Uterus (tissue), 4 donors: ENCODE data around the gene AHNAK. TPM values are rescaled to one million over a fixed set of nuclear protein-coding genes. Genes with fewer than 3 reads are reported as not detected.
A peak's percentile ranks its signal among the peaks of the same experiment; 100 is the strongest.

Source experiments
- DNase-seq, 2 donors: peaks; one replicate each; pipeline ENCODE4 v3.0.0-alpha.2; 2019 to 2020
- H3K27ac ChIP-seq, 2 donors: fragments of 200-600 bp; sonication (generic); 1 replicate in 1 of 2; 2 replicates in 1 of 2; pipeline ENCODE4 v1.5.1; 2016 to 2018
- H3K27me3 ChIP-seq, 2 donors: fragments of 200-600 bp; sonication (generic); one replicate each; pipeline ENCODE4 v1.5.1; 2018 to 2019; ENCODE audit warnings: control low read depth in 1 of 2
- H3K36me3 ChIP-seq, 2 donors: fragments of 200-600 bp; sonication (generic); one replicate each; pipeline ENCODE4 v1.5.1; 2019; ENCODE audit warnings: control low read depth in 1 of 2
- H3K4me1 ChIP-seq, 2 donors: fragments of 200-600 bp; sonication (generic); one replicate each; pipeline ENCODE4 v1.5.1; 2018 to 2019; ENCODE audit warnings: control low read depth in 1 of 2
- H3K4me3 ChIP-seq, 2 donors: fragments of 200-600 bp; sonication (generic); 1 replicate in 1 of 2; 2 replicates in 1 of 2; pipeline ENCODE4 v1.5.1; 2018 to 2019; ENCODE audit warnings: mild to moderate bottlenecking in 1 of 2
- H3K9me3 ChIP-seq, 2 donors: fragments of 200-600 bp; sonication (generic); one replicate each; pipeline ENCODE4 v1.5.1; 2019; ENCODE audit warnings: control low read depth in 1 of 2
- POLR2A ChIP-seq, 2 donors: fragments of 450-650 bp; IDR thresholded peaks; one replicate each; pipeline ENCODE4 v1.6.1; 2016; ENCODE audit warnings: antibody characterized with exemption in 2 of 2, mild to moderate bottlenecking in 1 of 2, moderate library complexity in 1 of 2
- intact Hi-C: fragments of 100-400 bp; cut with DNase I; formaldehyde crosslinking; loops from one replicate; pipeline ENCODE4 v1.15.1; 2023; ENCODE audit warnings: low total_unique reads
- total RNA-seq, 4 donors: library from RNA; depleted of rRNA in 3 of 4; stranded (reverse); fragments of >200 nt in 3 of 4; gene quantifications; one replicate each; pipeline versions ENCODE4 v1.1.0 to v1.2.4, GENCODE V29; 2014 to 2023
- TF ChIP-seq, protein P1 (sequence below), 4 experiments: fragments of 200-600 bp in 2 of 4; fragments of 450-650 bp in 2 of 4; sonication (generic) in 2 of 4; IDR thresholded peaks; one replicate each; pipeline ENCODE4 v1.5.1; 2016 to 2019; ENCODE audit warnings: antibody characterized with exemption in 4 of 4, mild to moderate bottlenecking in 2 of 4, moderate library complexity in 1 of 4
- donor health status: DM: yes; HTN: yes; CAD: no.

AHNAK gene
- total RNA-seq, 4 donors from 2014 or later: 452 to 1,353 (median 779) TPM

DNA sequence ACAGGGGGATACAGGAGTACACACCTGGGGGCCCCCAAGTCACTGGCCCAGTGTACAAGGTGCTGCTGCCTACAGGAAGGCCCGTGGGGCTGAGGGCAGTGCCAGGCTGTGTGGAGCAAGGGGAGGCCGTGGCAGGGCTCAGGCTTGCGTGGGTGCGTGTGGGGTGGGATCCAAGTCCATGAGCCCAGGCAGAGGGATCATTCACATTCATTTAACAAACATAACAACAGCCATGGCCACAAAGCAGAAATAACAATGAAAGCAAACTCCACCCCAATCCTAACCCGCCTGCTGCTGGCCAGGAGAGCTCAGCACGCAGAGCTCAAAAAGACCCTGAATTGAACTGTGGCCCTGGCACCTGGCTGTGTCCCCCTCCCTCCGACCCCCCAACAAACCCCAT lies 144.8 kb downstream of the AHNAK start:
- Histone ChIP-seq H3K27ac (peak overlapping the region; percentile 81 to 84), H3K27me3 (no peaks in the 10 kb centered on the region), H3K4me1 (peaks cover 34 to 49% of the 10 kb centered on the region in 2 donors), H3K4me3 (no peak overlapping the region), H3K9me3 (no peaks in the 10 kb centered on the region), H3K36me3 (no peaks in the 10 kb centered on the region)
- TF ChIP-seq POLR2A (IDR thresholded peaks at IDR 0.05): no peak
- TF ChIP-seq, protein P1, sequence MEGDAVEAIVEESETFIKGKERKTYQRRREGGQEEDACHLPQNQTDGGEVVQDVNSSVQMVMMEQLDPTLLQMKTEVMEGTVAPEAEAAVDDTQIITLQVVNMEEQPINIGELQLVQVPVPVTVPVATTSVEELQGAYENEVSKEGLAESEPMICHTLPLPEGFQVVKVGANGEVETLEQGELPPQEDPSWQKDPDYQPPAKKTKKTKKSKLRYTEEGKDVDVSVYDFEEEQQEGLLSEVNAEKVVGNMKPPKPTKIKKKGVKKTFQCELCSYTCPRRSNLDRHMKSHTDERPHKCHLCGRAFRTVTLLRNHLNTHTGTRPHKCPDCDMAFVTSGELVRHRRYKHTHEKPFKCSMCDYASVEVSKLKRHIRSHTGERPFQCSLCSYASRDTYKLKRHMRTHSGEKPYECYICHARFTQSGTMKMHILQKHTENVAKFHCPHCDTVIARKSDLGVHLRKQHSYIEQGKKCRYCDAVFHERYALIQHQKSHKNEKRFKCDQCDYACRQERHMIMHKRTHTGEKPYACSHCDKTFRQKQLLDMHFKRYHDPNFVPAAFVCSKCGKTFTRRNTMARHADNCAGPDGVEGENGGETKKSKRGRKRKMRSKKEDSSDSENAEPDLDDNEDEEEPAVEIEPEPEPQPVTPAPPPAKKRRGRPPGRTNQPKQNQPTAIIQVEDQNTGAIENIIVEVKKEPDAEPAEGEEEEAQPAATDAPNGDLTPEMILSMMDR (IDR thresholded peaks at IDR 0.05): no peak
- peak in 1 of 2 donors; percentile 50 for DNase-seq
- intact Hi-C loops: no loop called here

DNA sequence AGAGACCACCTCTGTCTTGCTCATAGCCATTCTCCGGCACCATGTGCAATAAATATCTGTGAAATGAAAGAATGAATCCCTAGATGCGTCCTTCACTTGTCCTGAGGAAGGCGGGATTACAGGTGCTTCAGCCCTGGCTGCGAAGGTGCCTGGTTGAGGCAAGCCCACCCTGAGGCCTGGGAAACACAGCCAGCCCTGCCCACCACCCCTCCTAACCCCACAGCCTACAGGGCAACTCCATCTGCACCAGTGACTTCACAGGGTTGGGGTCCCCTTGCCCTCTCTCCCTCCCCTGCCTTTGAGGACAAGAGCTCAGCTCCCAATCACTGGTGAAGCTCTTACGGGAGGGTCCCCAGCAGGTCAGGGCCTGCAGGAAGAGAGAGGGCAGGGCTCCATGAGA lies 145.2 kb downstream of the AHNAK start:
- Histone ChIP-seq H3K4me1 (peaks cover 34 to 51% of the 10 kb centered on the region in 2 donors), H3K4me3 (no peak overlapping the region)

DNA sequence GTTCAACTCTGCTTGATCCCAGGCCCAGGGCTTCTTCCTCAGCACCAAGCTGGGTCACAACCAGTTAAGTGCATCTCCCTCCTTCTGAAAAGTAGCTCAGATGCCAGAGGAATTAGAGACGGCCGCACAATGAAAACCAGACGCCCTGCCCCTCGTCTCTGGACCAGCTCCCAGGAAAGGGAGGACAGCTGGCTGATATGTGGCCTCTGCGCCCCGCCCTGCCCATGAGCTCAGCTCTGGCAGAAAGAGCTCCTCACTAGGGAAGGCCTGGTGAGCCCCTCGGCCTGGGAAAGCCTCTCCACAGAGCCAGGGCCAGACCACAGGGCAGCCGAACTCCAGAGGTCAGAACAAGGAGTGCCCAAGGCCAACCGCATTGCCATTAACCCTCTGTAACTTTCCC lies 145.8 kb downstream of the AHNAK start:
- H3K4me1 ChIP-seq: peaks cover 34 to 56% of the 10 kb centered on the region in 2 donors
- no peak overlapping the region for H3K4me3 ChIP-seq
- no peaks in the 10 kb centered on the region for H3K9me3 ChIP-seq
- peak overlapping the region; percentile 81 to 84 for H3K27ac ChIP-seq
- DNase-seq: peak; percentile 93 to 94
- no peaks in the 10 kb centered on the region for H3K36me3 ChIP-seq
- TF ChIP-seq, protein P1 (IDR thresholded peaks at IDR 0.05): no peak
- peak in 1 of 2 donors; percentile 24 for TF ChIP-seq POLR2A (IDR thresholded peaks at IDR 0.05)
- intact Hi-C loops: no loop called here
- H3K27me3 ChIP-seq: no peaks in the 10 kb centered on the region

More for the DNA sequence above, 145.2 kb downstream of the AHNAK start:
- intact Hi-C loops: no loop called here
- no peaks in the 10 kb centered on the region for H3K27me3 ChIP-seq
- peak overlapping the region; percentile 81 to 84 for H3K27ac ChIP-seq
- H3K36me3 ChIP-seq: no peaks in the 10 kb centered on the region
- no peaks in the 10 kb centered on the region for H3K9me3 ChIP-seq
- no peak for DNase-seq
- TF ChIP-seq, protein P1 (IDR thresholded peaks at IDR 0.05): no peak

DNA sequence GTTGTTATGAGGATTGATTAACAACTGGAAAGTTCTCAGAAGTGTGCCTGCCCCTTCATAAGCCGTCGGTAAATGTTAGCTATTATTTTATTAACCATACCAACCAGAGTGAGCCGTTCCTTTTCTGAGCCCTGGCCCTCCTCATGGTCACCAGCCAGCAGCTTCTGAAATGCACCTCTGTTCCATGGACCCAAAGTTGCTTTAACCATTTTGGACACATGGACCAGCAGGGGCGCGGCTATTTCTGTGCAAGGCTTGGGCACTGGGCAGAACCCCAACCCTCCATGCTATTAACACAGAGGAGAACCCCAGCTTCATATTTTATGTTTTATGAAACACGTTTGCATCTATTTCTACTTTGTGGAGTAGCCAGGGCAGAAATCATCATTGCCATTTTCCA lies 146.3 kb downstream of the AHNAK start:
- no peak for TF ChIP-seq POLR2A (IDR thresholded peaks at IDR 0.05)
- TF ChIP-seq, protein P1 (IDR thresholded peaks at IDR 0.05): no peak
- intact Hi-C loops: no loop called here

DNA sequence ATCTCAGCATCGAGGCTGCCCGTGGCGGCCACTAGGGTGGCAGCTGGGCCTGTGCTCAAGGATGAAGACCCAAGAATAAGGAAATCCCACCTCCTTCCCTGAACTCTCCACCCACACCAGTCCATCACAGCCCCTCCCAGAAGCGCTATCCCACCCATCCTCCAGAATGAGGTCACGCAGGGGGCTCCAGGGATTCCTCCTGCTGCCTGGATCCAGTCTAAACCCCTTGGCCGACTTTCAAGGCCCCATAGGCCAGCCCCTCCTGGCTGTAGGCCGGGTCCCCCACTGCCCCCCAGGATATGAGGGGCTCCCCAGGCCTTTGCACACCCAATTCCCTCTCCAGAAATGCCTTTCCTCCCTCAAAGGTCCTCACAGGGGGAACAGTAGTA lies 146.7 kb downstream of the AHNAK start:
- Histone ChIP-seq H3K27ac (peak overlapping the region; percentile 81 to 84), H3K36me3 (no peaks in the 10 kb centered on the region), H3K4me3 (no peak overlapping the region), H3K27me3 (no peaks in the 10 kb centered on the region), H3K4me1 (peaks cover 34 to 56% of the 10 kb centered on the region in 2 donors), H3K9me3 (no peaks in the 10 kb centered on the region)
- intact Hi-C loops: no loop called here
- no peak for TF ChIP-seq POLR2A (IDR thresholded peaks at IDR 0.05)
- TF ChIP-seq, protein P1 (IDR thresholded peaks at IDR 0.05): no peak
- DNase-seq: peak; percentile 59 to 70

More for the DNA sequence above, 146.3 kb downstream of the AHNAK start:
- DNase-seq: peak; percentile 52 to 55
- H3K4me1 ChIP-seq: peaks cover 34 to 56% of the 10 kb centered on the region in 2 donors
- peak overlapping the region; percentile 81 to 84 for H3K27ac ChIP-seq
- no peaks in the 10 kb centered on the region for H3K36me3 ChIP-seq
- H3K4me3 ChIP-seq: no peak overlapping the region
- no peaks in the 10 kb centered on the region for H3K27me3 ChIP-seq
- no peaks in the 10 kb centered on the region for H3K9me3 ChIP-seq
